NCI-H446 treated with DMSO at 0.1 percent for 48 hours (cell line): ENCODE measurements around the gene VHLL.

ENCODE experiments used
- DNase-seq: peaks from one replicate; lab custom pipeline; 2025; lab: John Stamatoyannopoulos, UW

The VHLL gene

DNA sequence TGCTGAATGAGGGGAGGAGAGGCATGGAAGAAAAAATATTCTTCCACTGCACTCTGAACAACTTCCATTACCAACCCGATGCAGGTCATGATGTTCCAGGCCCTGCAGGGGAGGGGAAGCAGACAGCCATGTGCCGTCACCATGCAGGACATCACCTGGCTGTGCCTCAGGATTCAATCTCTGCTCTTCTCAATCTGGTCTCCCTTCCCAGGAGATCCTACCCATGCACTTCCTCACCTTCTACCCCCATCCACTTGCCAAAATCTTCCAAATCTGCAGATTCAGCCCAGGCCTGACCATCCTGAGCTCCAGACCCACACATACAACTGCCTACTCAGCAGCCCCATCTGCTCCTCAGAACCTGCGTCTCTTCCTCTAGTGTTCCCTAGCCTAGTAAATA is 45.5 kb downstream of the VHLL start:
- no peak for DNase-seq

GRCh38 chr1:156251527-156251926 is 47.6 kb downstream of the VHLL start:
- no peak for DNase-seq

DNA sequence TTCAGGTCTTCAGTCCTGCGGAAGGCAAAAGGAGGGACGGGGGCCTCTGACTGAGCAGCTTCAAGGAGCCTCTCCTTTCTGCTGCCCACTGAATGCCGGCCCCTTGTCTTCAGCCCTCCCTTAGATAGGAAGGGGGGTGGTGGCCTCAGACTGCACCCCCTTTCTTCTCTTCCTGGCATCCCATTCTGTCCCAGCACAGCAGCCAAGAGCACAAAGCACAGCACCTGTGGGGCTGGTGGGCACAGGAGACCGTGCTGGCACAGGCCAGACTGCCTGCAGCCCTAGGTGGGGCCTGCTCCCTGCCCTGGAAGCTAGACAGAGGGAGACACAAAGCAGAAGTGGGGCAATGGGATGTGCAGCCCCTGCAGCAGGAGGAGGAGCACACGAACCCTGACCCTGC is 49.5 kb downstream of the VHLL start:
- DNase-seq: no peak
